Endothelial cell (in vitro differentiated cells): Measurements from ENCODE around the gene TMC1. TPM values are rescaled to one million over a fixed set of nuclear protein-coding genes. Genes with fewer than 3 reads are reported as not detected.
"Not testable (repeated sequence)": the region's sequence is repeated elsewhere in the genome, so short reads cannot be mapped to it uniquely, and the experiment has no call there.

Experiments used
- DNase-seq: peaks from one replicate; pipeline ENCODE4 v3.0.0; 2021; ENCODE audit warnings: low spot score
- H3K27ac Mint-ChIP-seq: one replicate; pipeline ENCODE4 v1.8.0; 2021; ENCODE audit warnings: mixed read lengths, inconsistent platforms; ENCODE audit not compliant: unreplicated experiment
- H3K27me3 Mint-ChIP-seq: one replicate; pipeline ENCODE4 v1.8.0; 2021; ENCODE audit warnings: mild to moderate bottlenecking, moderate library complexity, mixed read lengths, inconsistent platforms; ENCODE audit not compliant: unreplicated experiment
- H3K36me3 Mint-ChIP-seq: one replicate; pipeline ENCODE4 v1.8.0; 2021; ENCODE audit warnings: mild to moderate bottlenecking, low read depth, mixed read lengths, inconsistent platforms; ENCODE audit not compliant: unreplicated experiment
- H3K4me1 Mint-ChIP-seq: one replicate; pipeline ENCODE4 v1.8.0; 2021; ENCODE audit warnings: mild to moderate bottlenecking, mixed read lengths, inconsistent platforms; ENCODE audit not compliant: unreplicated experiment
- H3K4me3 Mint-ChIP-seq: one replicate; pipeline ENCODE4 v1.8.0; 2021; ENCODE audit warnings: mild to moderate bottlenecking, mixed read lengths, inconsistent platforms; ENCODE audit not compliant: unreplicated experiment
- H3K9me3 Mint-ChIP-seq: one replicate; pipeline ENCODE4 v1.8.0; 2021; ENCODE audit warnings: mixed read lengths, inconsistent platforms; ENCODE audit not compliant: unreplicated experiment
- CTCF ChIP-seq: fragments of 200-600 bp; sonication (generic); IDR thresholded peaks from one replicate; pipeline ENCODE4 v1.5.0; 2021; ENCODE audit warnings: antibody characterized with exemption; ENCODE audit not compliant: unreplicated experiment
- long read RNA-seq: library from polyadenylated mRNA; unstranded; transcript quantifications from one replicate; pipeline ENCODE4 v2.0.0, GENCODE V29; 2020; ENCODE audit not compliant: unreplicated experiment
- total RNA-seq: library from RNA; stranded (reverse); fragmentation: NEBNext Ultra II Directional; extraction: Animal tissue kit (Norgen Biotek cat#: 25700); gene quantifications from one replicate; pipeline ENCODE4 v1.2.1, GENCODE V29; 2021; ENCODE audit not compliant: unreplicated experiment

Gene TMC1
- total RNA-seq = not detected
- long read RNA-seq = 0 reads

GRCh38 chr9:72521416-72521815, at the start of gene TMC1:
Gene TMC1 (plus strand): TSS chr9:72521608. CDS start chr9:72648649, 127,041 bp downstream.
- not testable (repeated sequence) for DNase-seq, H3K36me3 Mint-ChIP-seq, H3K4me3 Mint-ChIP-seq, H3K9me3 Mint-ChIP-seq, H3K4me1 Mint-ChIP-seq, H3K27me3 Mint-ChIP-seq, H3K27ac Mint-ChIP-seq

- Mint-ChIP-seq H3K36me3 (no peaks in the 10 kb centered on the region), H3K27ac (no peak overlapping the region), H3K4me1 (peaks cover 13% of the 10 kb centered on the region), H3K9me3 (no peaks in the 10 kb centered on the region), H3K4me3 (no peak overlapping the region), H3K27me3 (no peaks in the 10 kb centered on the region)
- no peak for TF ChIP-seq CTCF
- DNase-seq = no peak
These were observed 47.7 kb upstream of the TMC1 start for GRCh38 chr9:72473474-72474261.

- H3K27me3 Mint-ChIP-seq = no peaks in the 10 kb centered on the region
- H3K27ac Mint-ChIP-seq = no peak overlapping the region
- DNase-seq = no peak
- H3K4me3 Mint-ChIP-seq = no peak overlapping the region
- H3K9me3 Mint-ChIP-seq = no peaks in the 10 kb centered on the region
- TF ChIP-seq CTCF = no peak
- H3K4me1 Mint-ChIP-seq = peaks cover 20% of the 10 kb centered on the region
- no peaks in the 10 kb centered on the region for H3K36me3 Mint-ChIP-seq
These were observed 46.7 kb upstream of the TMC1 start for GRCh38 chr9:72474676-72475075.

GRCh38 chr9:72476100-72476499, 45.3 kb upstream of the TMC1 start:
- H3K27me3 Mint-ChIP-seq = no peaks in the 10 kb centered on the region

GRCh38 chr9:72476617-72477437, 44.6 kb upstream of the TMC1 start:
- no peak for TF ChIP-seq CTCF
- Mint-ChIP-seq H3K27me3 (no peaks in the 10 kb centered on the region), H3K9me3 (no peaks in the 10 kb centered on the region), H3K27ac (no peak overlapping the region), H3K4me3 (no peak overlapping the region), H3K4me1 (peaks cover 17% of the 10 kb centered on the region), H3K36me3 (no peaks in the 10 kb centered on the region)
- DNase-seq = no peak

More at GRCh38 chr9:72476100-72476499, 45.3 kb upstream of the TMC1 start:
- TF ChIP-seq CTCF = no peak
- no peak for DNase-seq
- H3K4me3 Mint-ChIP-seq = no peak overlapping the region
- no peaks in the 10 kb centered on the region for H3K9me3 Mint-ChIP-seq
- no peaks in the 10 kb centered on the region for H3K36me3 Mint-ChIP-seq
- no peak overlapping the region for H3K27ac Mint-ChIP-seq
- peaks cover 20% of the 10 kb centered on the region for H3K4me1 Mint-ChIP-seq
